Measurements from ENCODE around the gene CACHD1.

DNA sequence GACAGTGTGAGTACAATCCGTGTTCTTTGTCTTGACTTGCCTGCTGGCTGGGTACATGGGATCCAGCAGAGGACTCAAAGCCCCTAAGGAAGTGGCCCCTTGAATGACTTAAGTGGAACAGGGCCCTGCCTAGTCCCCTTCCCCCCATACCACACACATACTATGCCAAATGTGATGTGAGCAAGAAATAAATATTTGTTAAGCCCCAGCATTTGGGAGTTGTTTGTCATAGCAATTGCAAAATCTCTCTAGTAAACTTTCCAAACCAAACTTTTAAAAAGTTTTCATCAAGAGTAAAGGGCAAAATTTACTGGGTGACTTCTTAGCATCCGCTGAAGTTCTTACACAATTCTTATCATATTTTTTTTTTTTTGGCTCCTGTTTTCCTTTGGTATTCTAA is 32.5 kb upstream of the CACHD1 start:
- TF ChIP-seq, protein P1, sequence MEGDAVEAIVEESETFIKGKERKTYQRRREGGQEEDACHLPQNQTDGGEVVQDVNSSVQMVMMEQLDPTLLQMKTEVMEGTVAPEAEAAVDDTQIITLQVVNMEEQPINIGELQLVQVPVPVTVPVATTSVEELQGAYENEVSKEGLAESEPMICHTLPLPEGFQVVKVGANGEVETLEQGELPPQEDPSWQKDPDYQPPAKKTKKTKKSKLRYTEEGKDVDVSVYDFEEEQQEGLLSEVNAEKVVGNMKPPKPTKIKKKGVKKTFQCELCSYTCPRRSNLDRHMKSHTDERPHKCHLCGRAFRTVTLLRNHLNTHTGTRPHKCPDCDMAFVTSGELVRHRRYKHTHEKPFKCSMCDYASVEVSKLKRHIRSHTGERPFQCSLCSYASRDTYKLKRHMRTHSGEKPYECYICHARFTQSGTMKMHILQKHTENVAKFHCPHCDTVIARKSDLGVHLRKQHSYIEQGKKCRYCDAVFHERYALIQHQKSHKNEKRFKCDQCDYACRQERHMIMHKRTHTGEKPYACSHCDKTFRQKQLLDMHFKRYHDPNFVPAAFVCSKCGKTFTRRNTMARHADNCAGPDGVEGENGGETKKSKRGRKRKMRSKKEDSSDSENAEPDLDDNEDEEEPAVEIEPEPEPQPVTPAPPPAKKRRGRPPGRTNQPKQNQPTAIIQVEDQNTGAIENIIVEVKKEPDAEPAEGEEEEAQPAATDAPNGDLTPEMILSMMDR (IDR thresholded peaks at IDR 0.05; ENCODE audit: insufficient read depth, low read length), result no peak
- TF ChIP-seq, protein P2, sequence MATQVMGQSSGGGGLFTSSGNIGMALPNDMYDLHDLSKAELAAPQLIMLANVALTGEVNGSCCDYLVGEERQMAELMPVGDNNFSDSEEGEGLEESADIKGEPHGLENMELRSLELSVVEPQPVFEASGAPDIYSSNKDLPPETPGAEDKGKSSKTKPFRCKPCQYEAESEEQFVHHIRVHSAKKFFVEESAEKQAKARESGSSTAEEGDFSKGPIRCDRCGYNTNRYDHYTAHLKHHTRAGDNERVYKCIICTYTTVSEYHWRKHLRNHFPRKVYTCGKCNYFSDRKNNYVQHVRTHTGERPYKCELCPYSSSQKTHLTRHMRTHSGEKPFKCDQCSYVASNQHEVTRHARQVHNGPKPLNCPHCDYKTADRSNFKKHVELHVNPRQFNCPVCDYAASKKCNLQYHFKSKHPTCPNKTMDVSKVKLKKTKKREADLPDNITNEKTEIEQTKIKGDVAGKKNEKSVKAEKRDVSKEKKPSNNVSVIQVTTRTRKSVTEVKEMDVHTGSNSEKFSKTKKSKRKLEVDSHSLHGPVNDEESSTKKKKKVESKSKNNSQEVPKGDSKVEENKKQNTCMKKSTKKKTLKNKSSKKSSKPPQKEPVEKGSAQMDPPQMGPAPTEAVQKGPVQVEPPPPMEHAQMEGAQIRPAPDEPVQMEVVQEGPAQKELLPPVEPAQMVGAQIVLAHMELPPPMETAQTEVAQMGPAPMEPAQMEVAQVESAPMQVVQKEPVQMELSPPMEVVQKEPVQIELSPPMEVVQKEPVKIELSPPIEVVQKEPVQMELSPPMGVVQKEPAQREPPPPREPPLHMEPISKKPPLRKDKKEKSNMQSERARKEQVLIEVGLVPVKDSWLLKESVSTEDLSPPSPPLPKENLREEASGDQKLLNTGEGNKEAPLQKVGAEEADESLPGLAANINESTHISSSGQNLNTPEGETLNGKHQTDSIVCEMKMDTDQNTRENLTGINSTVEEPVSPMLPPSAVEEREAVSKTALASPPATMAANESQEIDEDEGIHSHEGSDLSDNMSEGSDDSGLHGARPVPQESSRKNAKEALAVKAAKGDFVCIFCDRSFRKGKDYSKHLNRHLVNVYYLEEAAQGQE (IDR thresholded peaks at IDR 0.05; ENCODE audit: insufficient replicate concordance, low read depth), result no peak

All from HL-60 (cell line).